Measurements from ENCODE around the gene TNFSF8. TPM values are rescaled to one million over a fixed set of nuclear protein-coding genes. Genes with fewer than 3 reads are reported as not detected.
A peak's percentile ranks its signal among the peaks of the same experiment; 100 is the strongest.

Gene TNFSF8
- total RNA-seq, 4 donors from 2014 or later = 0.51 to 1.5 (median 1.1) TPM

- H3K4me3 ChIP-seq = no peak overlapping the region
- no peaks in the 10 kb centered on the region for H3K27me3 ChIP-seq
- no peaks in the 10 kb centered on the region for H3K4me1 ChIP-seq
- no peak for TF ChIP-seq POLR2A (IDR thresholded peaks at IDR 0.05)
- TF ChIP-seq, protein P1, sequence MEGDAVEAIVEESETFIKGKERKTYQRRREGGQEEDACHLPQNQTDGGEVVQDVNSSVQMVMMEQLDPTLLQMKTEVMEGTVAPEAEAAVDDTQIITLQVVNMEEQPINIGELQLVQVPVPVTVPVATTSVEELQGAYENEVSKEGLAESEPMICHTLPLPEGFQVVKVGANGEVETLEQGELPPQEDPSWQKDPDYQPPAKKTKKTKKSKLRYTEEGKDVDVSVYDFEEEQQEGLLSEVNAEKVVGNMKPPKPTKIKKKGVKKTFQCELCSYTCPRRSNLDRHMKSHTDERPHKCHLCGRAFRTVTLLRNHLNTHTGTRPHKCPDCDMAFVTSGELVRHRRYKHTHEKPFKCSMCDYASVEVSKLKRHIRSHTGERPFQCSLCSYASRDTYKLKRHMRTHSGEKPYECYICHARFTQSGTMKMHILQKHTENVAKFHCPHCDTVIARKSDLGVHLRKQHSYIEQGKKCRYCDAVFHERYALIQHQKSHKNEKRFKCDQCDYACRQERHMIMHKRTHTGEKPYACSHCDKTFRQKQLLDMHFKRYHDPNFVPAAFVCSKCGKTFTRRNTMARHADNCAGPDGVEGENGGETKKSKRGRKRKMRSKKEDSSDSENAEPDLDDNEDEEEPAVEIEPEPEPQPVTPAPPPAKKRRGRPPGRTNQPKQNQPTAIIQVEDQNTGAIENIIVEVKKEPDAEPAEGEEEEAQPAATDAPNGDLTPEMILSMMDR (IDR thresholded peaks at IDR 0.05) = no peak
- no peak overlapping the region for H3K27ac ChIP-seq
- H3K36me3 ChIP-seq = no peaks in the 10 kb centered on the region
- intact Hi-C loops (cut with DNase I; ENCODE audit: low total_unique reads) = no loop called here
- H3K9me3 ChIP-seq = no peaks in the 10 kb centered on the region
- DNase-seq = no peak
Observed at GRCh38 chr9:114957558-114957957, 27.2 kb upstream of the TNFSF8 start.

GRCh38 chr9:114954956-114955582, 24.7 kb upstream of the TNFSF8 start:
- no peak for DNase-seq
- Histone ChIP-seq H3K4me3 (no peak overlapping the region), H3K9me3 (no peaks in the 10 kb centered on the region), H3K27me3 (no peaks in the 10 kb centered on the region), H3K4me1 (no peaks in the 10 kb centered on the region), H3K36me3 (no peaks in the 10 kb centered on the region), H3K27ac (no peak overlapping the region)
- TF ChIP-seq POLR2A (IDR thresholded peaks at IDR 0.05) = no peak
- TF ChIP-seq, protein P1 (IDR thresholded peaks at IDR 0.05) = no peak
- intact Hi-C loops (cut with DNase I; ENCODE audit: low total_unique reads) = no loop called here

GRCh38 chr9:114953959-114954358, 23.6 kb upstream of the TNFSF8 start:
- intact Hi-C loops (cut with DNase I; ENCODE audit: low total_unique reads) = no loop called here
- Histone ChIP-seq H3K27me3 (no peaks in the 10 kb centered on the region), H3K4me1 (no peaks in the 10 kb centered on the region), H3K9me3 (no peaks in the 10 kb centered on the region), H3K36me3 (no peaks in the 10 kb centered on the region), H3K27ac (no peak overlapping the region), H3K4me3 (no peak overlapping the region)
- no peak for TF ChIP-seq POLR2A (IDR thresholded peaks at IDR 0.05)
- TF ChIP-seq, protein P1 (IDR thresholded peaks at IDR 0.05) = no peak
- DNase-seq = peak in 1 of 2 donors; percentile 16

GRCh38 chr9:114953046-114953445, 22.7 kb upstream of the TNFSF8 start:
- no peak for DNase-seq
- intact Hi-C loops (cut with DNase I; ENCODE audit: low total_unique reads) = no loop called here
- no peaks in the 10 kb centered on the region for H3K4me1 ChIP-seq
- no peaks in the 10 kb centered on the region for H3K36me3 ChIP-seq
- H3K9me3 ChIP-seq = no peaks in the 10 kb centered on the region
- TF ChIP-seq, protein P1 (IDR thresholded peaks at IDR 0.05) = no peak
- TF ChIP-seq POLR2A (IDR thresholded peaks at IDR 0.05) = no peak
- no peak overlapping the region for H3K27ac ChIP-seq
- no peak overlapping the region for H3K4me3 ChIP-seq
- H3K27me3 ChIP-seq = no peaks in the 10 kb centered on the region

DNA sequence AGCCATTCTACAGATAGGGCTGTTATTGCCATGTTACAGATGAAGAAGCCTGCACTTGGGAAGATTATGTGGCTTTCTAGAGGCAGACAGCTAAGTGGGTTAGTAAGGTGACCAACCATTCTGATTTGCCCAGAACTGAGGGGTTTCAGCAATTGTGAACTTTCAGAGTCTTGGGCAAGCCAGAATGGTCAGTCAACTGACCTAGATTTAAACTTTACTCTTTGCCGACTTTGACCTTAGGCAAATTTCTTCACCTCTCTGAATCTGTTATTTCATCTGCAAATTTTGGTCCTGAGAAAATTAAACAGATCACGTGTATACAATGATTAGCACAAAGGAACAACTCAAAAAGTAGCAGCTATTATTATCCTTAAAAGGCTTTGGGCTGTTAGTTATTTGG, 20.4 kb upstream of the TNFSF8 start:
- Histone ChIP-seq H3K27ac (no peak overlapping the region), H3K27me3 (no peaks in the 10 kb centered on the region), H3K9me3 (no peaks in the 10 kb centered on the region), H3K4me3 (no peak overlapping the region), H3K4me1 (no peaks in the 10 kb centered on the region), H3K36me3 (no peaks in the 10 kb centered on the region)
- DNase-seq = no peak
- TF ChIP-seq, protein P1 (IDR thresholded peaks at IDR 0.05) = no peak
- TF ChIP-seq POLR2A (IDR thresholded peaks at IDR 0.05) = no peak
- intact Hi-C loops (cut with DNase I; ENCODE audit: low total_unique reads) = no loop called here
